Stimulated activated CD4-positive, alpha-beta T cell treated with anti-CD3 and anti-CD28 coated beads, TNF-alpha, amount 100 ng/mL, for 1 hour (primary cell): ENCODE data around the gene ARHGEF3.
"Not testable (repeated sequence)": the region's sequence is repeated elsewhere in the genome, so short reads cannot be mapped to it uniquely, and the experiment has no call there.

Experiments
- DNase-seq, 3 donors: peaks; one replicate each; pipeline ENCODE4 v3.0.0-alpha.2; 2020; ENCODE audit warnings: low read depth in 3 of 3, low spot score in 1 of 3

The ARHGEF3 gene

GRCh38 chr3:56742887-56743286, 58.9 kb downstream of the ARHGEF3 start:
- DNase-seq, result no peak

- no peak for DNase-seq
Measured at GRCh38 chr3:56739036-56739435, 62.7 kb downstream of the ARHGEF3 start.

- no peak for DNase-seq
Measured at GRCh38 chr3:56737006-56737405, 64.7 kb downstream of the ARHGEF3 start.

GRCh38 chr3:56732109-56732508, 69.6 kb downstream of the ARHGEF3 start:
- no peak for DNase-seq

- DNase-seq, result peak in 1 of 3 donors; percentile 17
Measured at GRCh38 chr3:56725175-56725574, 76.6 kb downstream of the ARHGEF3 start.

GRCh38 chr3:56724676-56725075, 77.1 kb downstream of the ARHGEF3 start:
- DNase-seq, result no peak

- no peak for DNase-seq
Measured at GRCh38 chr3:56720849-56721248, 80.9 kb downstream of the ARHGEF3 start.

- DNase-seq, result not testable (repeated sequence)
Measured at GRCh38 chr3:56718809-56719208, 82.9 kb downstream of the ARHGEF3 start.

GRCh38 chr3:56711344-56711743, 90.4 kb downstream of the ARHGEF3 start:
- DNase-seq, result no peak

GRCh38 chr3:56707412-56707811, 94.3 kb downstream of the ARHGEF3 start:
- DNase-seq, result not testable (repeated sequence)

- no peak for DNase-seq
Measured at GRCh38 chr3:56706629-56707028, 95.1 kb downstream of the ARHGEF3 start.

- DNase-seq, result no peak
Measured at GRCh38 chr3:56704706-56705105, 97.0 kb downstream of the ARHGEF3 start.

GRCh38 chr3:56702490-56703315, 99.0 kb downstream of the ARHGEF3 start:
- peak in 1 of 3 donors; percentile 23 for DNase-seq

- no peak for DNase-seq
Measured at GRCh38 chr3:56700151-56700550, 101.6 kb downstream of the ARHGEF3 start.

GRCh38 chr3:56694867-56695683, 106.7 kb downstream of the ARHGEF3 start:
- no peak for DNase-seq

- no peak for DNase-seq
Measured at GRCh38 chr3:56693750-56694149, 108.0 kb downstream of the ARHGEF3 start.

- DNase-seq, result not testable (repeated sequence)
Measured at GRCh38 chr3:56692520-56693433, 109.0 kb downstream of the ARHGEF3 start.

- not testable (repeated sequence) for DNase-seq
Measured at GRCh38 chr3:56692001-56692365, 109.8 kb downstream of the ARHGEF3 start.

- DNase-seq, result no peak
Measured at GRCh38 chr3:56691165-56692000, 110.4 kb downstream of the ARHGEF3 start.

GRCh38 chr3:56689303-56689702, 112.4 kb downstream of the ARHGEF3 start:
- DNase-seq, result no peak
